ENCODE data around the gene EVC. TPM values are rescaled to one million over a fixed set of nuclear protein-coding genes. Genes with fewer than 3 reads are reported as not detected.

The EVC gene
- total and polyA plus RNA-seq, 2 experiments from 2014 or later = 2.5 to 45.3 TPM

GRCh38 chr4:5816101-5816500 lies 105.1 kb downstream of the EVC start:
- DNase-seq (ENCODE audit: low read depth in 1 of 2, low spot score in 1 of 2) = no peak
- H3K4me3 ChIP-seq = no peak overlapping the region
- TF ChIP-seq CTCF (IDR thresholded peaks at IDR 0.05; ENCODE audit: low read depth, low read length) = no peak
- no peak overlapping the region for H3K27ac ChIP-seq
- no peaks in the 10 kb centered on the region for H3K4me1 ChIP-seq (ENCODE audit: low read depth)
- no peaks in the 10 kb centered on the region for H3K9me3 ChIP-seq (ENCODE audit: low read depth)
- H3K27me3 ChIP-seq = no peaks in the 10 kb centered on the region
- H3K36me3 ChIP-seq = peaks cover 2% of the 10 kb centered on the region

GRCh38 chr4:5816851-5817375 lies 105.9 kb downstream of the EVC start:
- TF ChIP-seq CTCF (IDR thresholded peaks at IDR 0.05; ENCODE audit: low read depth, low read length) = no peak
- Histone ChIP-seq H3K4me1 (ENCODE audit: low read depth) (no peaks in the 10 kb centered on the region), H3K9me3 (ENCODE audit: low read depth) (no peaks in the 10 kb centered on the region), H3K4me3 (no peak overlapping the region), H3K27me3 (no peaks in the 10 kb centered on the region), H3K36me3 (peaks cover 1% of the 10 kb centered on the region), H3K27ac (no peak overlapping the region)
- DNase-seq (ENCODE audit: low read depth in 1 of 2, low spot score in 1 of 2) = no peak

- peak; percentile 66 for TF ChIP-seq CTCF (IDR thresholded peaks at IDR 0.05; ENCODE audit: low read depth, low read length)
- Histone ChIP-seq H3K27me3 (no peaks in the 10 kb centered on the region), H3K4me1 (ENCODE audit: low read depth) (no peaks in the 10 kb centered on the region), H3K36me3 (no peaks in the 10 kb centered on the region), H3K4me3 (no peak overlapping the region), H3K9me3 (ENCODE audit: low read depth) (no peaks in the 10 kb centered on the region), H3K27ac (no peak overlapping the region)
- peak in 1 of 2 donors; percentile 28 for DNase-seq (ENCODE audit: low read depth in 1 of 2, low spot score in 1 of 2)
These were observed 110.8 kb downstream of the EVC start for GRCh38 chr4:5821665-5822358.

- Histone ChIP-seq H3K4me3 (no peak overlapping the region), H3K36me3 (no peaks in the 10 kb centered on the region), H3K27ac (no peak overlapping the region), H3K9me3 (ENCODE audit: low read depth) (no peaks in the 10 kb centered on the region), H3K4me1 (ENCODE audit: low read depth) (no peaks in the 10 kb centered on the region), H3K27me3 (no peaks in the 10 kb centered on the region)
- no peak for TF ChIP-seq CTCF (IDR thresholded peaks at IDR 0.05; ENCODE audit: low read depth, low read length)
- no peak for DNase-seq (ENCODE audit: low read depth in 1 of 2, low spot score in 1 of 2)
These were observed 111.6 kb downstream of the EVC start for GRCh38 chr4:5822619-5823018.

GRCh38 chr4:5823542-5824211 lies 112.7 kb downstream of the EVC start:
- no peaks in the 10 kb centered on the region for H3K27me3 ChIP-seq
- DNase-seq (ENCODE audit: low read depth in 1 of 2, low spot score in 1 of 2) = no peak
- H3K4me3 ChIP-seq = no peak overlapping the region
- H3K36me3 ChIP-seq = no peaks in the 10 kb centered on the region
- no peaks in the 10 kb centered on the region for H3K4me1 ChIP-seq (ENCODE audit: low read depth)
- no peak for TF ChIP-seq CTCF (IDR thresholded peaks at IDR 0.05; ENCODE audit: low read depth, low read length)
- H3K9me3 ChIP-seq (ENCODE audit: low read depth) = no peaks in the 10 kb centered on the region
- H3K27ac ChIP-seq = no peak overlapping the region

All from cardiac muscle cell (in vitro differentiated cells and primary cell).